ENCODE measurements around the gene CST8.
"Not testable (repeated sequence)": the region's sequence is repeated elsewhere in the genome, so short reads cannot be mapped to it uniquely, and the experiment has no call there.

The CST8 gene, protein sequence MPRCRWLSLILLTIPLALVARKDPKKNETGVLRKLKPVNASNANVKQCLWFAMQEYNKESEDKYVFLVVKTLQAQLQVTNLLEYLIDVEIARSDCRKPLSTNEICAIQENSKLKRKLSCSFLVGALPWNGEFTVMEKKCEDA

GRCh38 chr20:23490817-23491216 is at the start of gene CST8:
Gene CST8, plus strand, starts transcription at chr20:23491117. Its CDS starts 551 bp downstream, at chr20:23491668.
- no peak for DNase-seq (ENCODE audit: low read depth in 2 of 2)

DNA sequence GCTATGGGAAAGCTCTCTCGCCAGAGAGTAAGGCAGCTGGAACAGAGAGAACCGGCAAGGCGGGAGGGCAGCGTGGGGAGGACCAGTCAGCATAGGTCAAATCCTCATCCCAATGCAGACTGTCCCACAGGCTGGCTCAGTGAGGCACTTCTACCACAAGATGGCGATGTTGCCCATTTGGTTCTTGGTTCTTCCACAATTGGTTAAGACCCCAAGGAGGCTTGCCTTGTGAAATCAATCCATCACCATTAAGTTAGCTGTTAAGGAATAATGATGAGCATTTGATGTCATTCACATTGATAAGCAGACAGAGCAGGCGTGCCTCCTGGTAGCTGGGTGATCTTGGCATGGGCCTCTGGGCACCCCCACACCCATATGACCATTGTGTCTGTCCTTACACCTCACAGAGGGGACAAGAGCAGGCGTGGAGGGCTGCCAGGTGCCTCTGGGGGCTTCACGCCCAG is 49.0 kb upstream of the CST8 start:
- DNase-seq (ENCODE audit: low read depth in 2 of 2), result peak; percentile 20 to 40

DNA sequence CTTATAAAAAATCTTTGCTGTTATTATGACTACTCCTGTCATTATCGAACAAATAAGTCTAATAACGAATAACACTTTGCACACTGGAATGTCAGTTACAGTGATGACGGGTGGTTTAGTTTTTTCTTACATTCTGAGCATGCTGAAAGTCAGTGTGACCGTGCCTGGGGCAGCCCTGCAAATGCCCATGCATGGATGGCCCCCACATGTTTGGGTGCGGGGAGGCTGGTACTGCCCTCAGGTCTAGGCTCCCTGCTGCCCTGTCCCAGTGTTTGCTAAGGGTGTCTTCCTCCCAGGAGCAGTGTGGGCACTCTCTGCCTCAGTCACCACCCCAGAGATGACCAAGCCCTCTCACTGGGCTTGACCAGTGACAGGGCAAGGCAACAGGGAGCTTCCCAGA is 48.5 kb upstream of the CST8 start:
- DNase-seq (ENCODE audit: low read depth in 2 of 2), result no peak

DNA sequence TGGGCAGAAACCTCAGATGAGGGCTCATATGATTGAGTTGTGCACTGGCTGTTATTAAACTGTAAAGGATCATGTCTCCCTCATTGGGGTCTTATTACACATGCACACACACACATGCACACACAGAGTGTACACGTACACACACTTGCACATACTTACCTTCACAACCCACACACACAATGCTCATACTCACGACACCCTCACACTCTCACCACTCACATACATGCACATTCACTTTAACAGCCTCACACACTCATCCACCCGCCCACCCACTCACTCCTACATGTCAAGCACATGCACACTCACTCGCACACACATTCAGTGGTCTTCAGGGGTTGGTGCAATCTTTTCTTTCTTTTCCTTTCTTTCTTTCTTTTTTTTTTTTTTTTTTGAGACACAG is 46.1 kb upstream of the CST8 start:
- DNase-seq (ENCODE audit: low read depth in 2 of 2), result no peak

- DNase-seq (ENCODE audit: low read depth in 2 of 2), result no peak
Measured at GRCh38 chr20:23445596-23446217, 45.2 kb upstream of the CST8 start.

GRCh38 chr20:23446505-23446904 is 44.4 kb upstream of the CST8 start:
- peak; percentile 12 to 19 for DNase-seq (ENCODE audit: low read depth in 2 of 2)

DNA sequence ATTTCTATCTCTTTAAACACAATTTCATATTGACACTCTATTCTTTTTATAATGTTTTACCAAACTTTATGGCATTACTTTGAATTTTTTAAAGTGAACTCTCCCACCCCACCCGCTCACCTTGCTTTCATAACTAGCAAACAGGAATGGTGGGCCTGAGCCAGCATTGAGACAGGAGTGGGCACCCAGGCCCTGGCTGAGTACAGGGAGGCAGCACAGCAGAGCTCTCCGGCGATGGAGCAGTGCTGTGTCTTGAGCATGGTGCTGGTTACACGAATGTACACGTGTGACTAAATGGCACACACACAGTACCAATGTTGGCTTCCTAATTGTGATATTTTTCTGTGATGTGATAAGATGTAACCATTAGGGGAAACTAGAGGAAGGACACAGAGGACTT is 42.8 kb upstream of the CST8 start:
- DNase-seq (ENCODE audit: low read depth in 2 of 2), result no peak

DNA sequence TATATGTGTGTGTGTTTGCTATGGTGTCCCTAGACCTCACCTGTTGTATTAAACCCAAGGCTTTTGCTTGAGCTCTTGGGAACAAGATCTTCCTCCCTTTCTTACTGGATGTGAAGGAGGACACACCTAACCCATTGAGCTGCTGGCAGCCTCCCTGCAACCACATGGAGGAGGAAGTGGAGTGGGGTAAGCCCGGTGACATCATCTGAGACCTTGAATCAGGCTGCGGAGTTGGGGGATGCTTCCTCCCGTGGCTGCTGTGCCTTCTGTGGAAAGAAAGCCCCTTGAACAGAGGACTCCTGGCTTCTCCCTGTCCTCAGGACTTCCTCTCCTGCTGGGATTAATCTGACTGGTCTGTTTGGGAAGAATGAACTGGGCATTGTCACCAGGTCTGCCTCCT is 41.5 kb upstream of the CST8 start:
- DNase-seq (ENCODE audit: low read depth in 2 of 2), result no peak

DNA sequence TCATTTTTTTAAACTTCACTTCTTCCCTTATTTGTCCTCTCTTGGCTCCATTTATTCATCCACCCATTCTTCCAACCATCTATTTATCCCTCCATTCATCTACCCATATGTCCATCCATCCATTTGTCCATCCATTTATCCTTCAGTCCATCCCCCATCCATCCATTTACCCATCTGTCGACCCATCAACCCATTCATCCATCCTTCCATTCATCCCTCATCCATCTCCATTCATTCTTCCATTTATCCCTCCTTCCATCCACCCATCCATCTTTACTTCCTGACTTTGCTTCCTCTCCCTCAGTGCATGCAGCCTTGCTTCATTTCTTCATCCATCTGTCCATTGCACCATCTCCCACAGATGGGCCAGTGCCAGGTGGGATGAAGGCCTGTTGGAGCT is 40.0 kb upstream of the CST8 start:
- DNase-seq (ENCODE audit: low read depth in 2 of 2), result no peak

- DNase-seq (ENCODE audit: low read depth in 2 of 2), result no peak
Measured at GRCh38 chr20:23451956-23452487, 38.9 kb upstream of the CST8 start.

GRCh38 chr20:23452776-23453175 is 38.1 kb upstream of the CST8 start, which contains the start of gene CST11:
Gene CST11, minus strand, starts transcription at chr20:23452876. Its CDS starts 65 bp downstream, at chr20:23452811.
- no peak for DNase-seq (ENCODE audit: low read depth in 2 of 2)

DNA sequence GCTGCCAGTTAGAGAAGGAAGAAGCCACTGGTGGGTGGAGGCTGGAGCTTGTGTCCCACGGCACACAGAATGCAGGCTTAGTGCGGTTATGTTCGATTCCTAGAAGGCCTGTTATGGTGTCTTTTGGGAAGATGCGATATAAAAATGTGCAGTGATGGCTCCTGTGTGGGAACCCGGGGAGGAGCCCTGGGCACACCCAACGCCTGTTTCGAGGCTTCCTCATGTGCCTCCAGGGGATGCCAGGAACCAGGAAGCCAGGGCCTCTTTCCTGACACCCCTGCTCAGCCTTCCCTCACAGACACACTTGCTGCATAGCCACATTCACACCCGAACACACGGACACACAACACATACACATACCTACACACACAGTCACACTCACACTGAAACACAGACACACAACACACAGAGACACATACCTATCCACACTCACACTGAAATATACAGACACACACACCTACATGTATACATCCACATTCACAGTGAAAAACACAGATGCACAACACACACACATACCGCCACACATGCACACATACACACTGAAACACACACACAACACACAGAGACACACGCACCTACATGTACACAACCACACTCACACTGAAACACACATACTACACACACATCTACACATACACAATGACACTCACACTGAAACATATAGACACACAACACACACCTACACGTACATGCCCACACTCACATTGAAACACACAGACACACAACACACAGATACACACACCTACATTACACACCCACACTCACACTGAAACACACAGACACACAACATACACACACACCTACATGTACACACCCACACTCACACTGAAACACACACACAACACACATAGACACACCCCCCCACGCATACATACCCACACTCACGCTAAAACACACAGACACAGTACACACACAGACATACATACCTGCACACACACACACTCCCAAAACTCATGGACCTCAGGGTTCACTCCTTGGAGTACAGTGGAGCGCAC is 37.1 kb upstream of the CST8 start:
- no peak for DNase-seq (ENCODE audit: low read depth in 2 of 2)

- DNase-seq (ENCODE audit: low read depth in 2 of 2), result no peak
Measured at GRCh38 chr20:23454816-23455215, 36.1 kb upstream of the CST8 start.

- DNase-seq (ENCODE audit: low read depth in 2 of 2), result no peak
Measured at GRCh38 chr20:23455639-23456038, 35.3 kb upstream of the CST8 start.

DNA sequence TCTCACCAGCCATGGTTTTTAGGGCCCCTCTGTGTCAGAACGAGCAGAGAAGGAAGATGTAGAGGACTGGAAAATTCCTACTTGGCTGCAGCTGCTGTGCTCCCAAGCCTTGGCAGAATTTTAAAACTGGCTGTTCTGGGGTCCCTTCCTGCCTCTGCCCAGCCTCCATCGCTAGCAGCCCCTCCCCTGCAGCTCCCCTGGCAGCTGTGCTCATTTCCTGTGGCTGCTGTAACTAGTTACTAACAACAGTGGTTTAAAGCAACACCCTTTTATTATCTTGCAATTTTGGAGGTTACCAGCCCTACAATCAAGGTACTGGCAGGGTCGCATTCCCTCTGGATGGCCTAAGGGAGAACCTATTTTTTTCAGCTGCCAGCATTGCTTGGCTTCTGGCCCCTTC is 34.5 kb upstream of the CST8 start:
- no peak for DNase-seq (ENCODE audit: low read depth in 2 of 2)

DNA sequence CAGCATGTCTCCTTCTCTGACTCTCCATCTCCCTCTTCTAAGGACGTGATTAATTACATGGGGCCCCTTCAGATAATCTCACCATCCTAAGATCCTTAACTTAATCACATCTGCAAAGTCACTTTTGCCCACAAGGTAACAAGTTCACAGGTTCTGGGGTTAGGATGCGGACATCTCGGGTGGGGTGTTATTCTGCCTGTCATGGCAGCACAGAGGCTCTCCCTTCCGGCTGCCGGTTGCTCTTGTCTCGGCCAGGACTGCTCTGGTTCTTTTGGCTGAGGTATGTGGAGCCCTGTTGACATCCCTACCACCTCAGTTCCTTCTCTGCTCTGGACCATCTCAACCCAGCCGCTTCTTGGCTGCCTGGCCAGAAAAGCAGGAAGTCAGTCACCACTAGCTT is 34.0 kb upstream of the CST8 start:
- DNase-seq (ENCODE audit: low read depth in 2 of 2), result no peak

- no peak for DNase-seq (ENCODE audit: low read depth in 2 of 2)
Measured at GRCh38 chr20:23459461-23460150, 31.3 kb upstream of the CST8 start.

DNA sequence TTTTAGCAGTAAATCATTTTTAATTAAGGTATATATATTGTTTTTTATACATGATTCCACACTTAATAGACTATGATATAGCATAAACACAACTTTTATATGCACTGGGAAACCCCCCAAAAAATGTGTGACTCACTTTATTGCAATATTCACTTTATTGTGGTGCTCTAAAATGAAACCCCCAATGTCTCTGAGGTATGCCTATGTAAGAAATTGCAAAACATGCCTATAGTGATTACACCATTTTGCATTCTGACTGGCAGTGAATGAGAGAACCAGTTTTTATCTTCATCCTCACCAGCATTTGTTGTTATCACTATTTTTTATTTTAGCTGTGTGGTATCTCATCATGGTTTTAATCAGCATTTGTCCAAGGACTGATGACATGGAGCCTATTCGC is 29.7 kb upstream of the CST8 start:
- no peak for DNase-seq (ENCODE audit: low read depth in 2 of 2)

GRCh38 chr20:23466961-23467360 is 24.0 kb upstream of the CST8 start:
- DNase-seq (ENCODE audit: low read depth in 2 of 2), result not testable (repeated sequence)

- DNase-seq (ENCODE audit: low read depth in 2 of 2), result not testable (repeated sequence)
Measured at GRCh38 chr20:23472306-23472705, 18.6 kb upstream of the CST8 start.

DNA sequence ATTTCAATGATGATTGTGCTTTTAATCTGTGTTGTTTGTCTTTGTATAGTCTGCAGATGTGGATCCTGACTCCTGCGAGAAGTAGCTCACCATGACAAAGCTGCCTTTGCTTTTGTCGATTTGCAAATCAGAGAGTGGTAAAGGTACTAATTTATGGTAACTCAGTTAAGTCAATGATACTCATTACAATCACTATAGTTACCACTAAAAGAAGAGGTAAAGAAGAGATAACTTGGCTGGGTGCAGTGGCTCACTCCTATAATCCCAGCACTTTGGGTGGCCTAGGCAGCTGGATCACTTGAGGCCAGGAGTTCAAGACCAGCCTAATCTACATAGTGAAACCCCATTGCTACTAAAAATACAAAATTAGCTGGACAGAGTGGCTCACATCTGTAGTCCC is 17.6 kb upstream of the CST8 start:
- DNase-seq (ENCODE audit: low read depth in 2 of 2), result not testable (repeated sequence)

- no peak for DNase-seq (ENCODE audit: low read depth in 2 of 2)
Measured at GRCh38 chr20:23475395-23475794, 15.5 kb upstream of the CST8 start.

All from stimulated activated CD8-positive, alpha-beta memory T cell treated with anti-CD3 and anti-CD28 coated beads, Interleukin-2, amount 100 ng/mL, for 48 hours (primary cell).